GM21423 (cell line): ENCODE measurements around the gene ARPC1A.
A peak's percentile ranks its signal among the peaks of the same experiment; 100 is the strongest.
"Not testable (repeated sequence)": the region's sequence is repeated elsewhere in the genome, so short reads cannot be mapped to it uniquely, and the experiment has no call there.

Experiments used
- ATAC-seq: cut with Tn5 transposase; IDR thresholded peaks from one replicate; pipeline ENCODE4 v1.9.1; 2021; ENCODE audit warnings: mild to moderate bottlenecking, moderate library complexity; ENCODE audit not compliant: unreplicated experiment

The ARPC1A gene

GRCh38 chr7:99368750-99369389, 43.2 kb downstream of the ARPC1A start:
- ATAC-seq = no peak

DNA sequence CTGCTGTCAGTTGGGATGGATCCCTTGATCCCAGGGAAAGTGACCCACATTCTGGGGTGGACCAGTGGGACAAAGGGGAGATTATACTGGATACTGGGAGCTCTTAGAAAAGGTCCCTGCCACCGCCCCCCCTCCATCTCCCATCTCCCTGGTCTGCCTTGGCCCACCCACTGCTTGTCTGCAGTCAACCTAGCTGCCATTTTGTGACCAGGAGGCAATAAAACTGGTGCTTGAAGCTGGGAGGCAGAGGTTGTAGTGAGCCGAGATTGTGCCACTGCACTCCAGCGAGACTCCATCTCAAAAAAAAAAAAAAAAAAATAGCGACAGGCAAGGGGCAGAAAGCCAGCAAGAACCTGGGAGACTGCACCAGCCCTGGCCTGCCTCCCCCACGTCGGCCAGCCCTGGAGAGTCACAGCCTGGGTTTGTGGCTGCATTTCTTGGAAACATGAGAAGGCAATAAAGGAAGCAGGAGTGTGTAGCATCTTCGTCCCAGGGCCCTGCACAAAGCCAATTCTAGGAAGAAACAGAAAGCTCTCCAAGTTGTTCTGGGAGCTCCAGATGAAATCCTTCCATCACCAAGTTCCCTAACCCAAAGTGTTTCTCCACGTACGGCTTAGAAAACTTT, 44.2 kb downstream of the ARPC1A start:
- no peak for ATAC-seq

DNA sequence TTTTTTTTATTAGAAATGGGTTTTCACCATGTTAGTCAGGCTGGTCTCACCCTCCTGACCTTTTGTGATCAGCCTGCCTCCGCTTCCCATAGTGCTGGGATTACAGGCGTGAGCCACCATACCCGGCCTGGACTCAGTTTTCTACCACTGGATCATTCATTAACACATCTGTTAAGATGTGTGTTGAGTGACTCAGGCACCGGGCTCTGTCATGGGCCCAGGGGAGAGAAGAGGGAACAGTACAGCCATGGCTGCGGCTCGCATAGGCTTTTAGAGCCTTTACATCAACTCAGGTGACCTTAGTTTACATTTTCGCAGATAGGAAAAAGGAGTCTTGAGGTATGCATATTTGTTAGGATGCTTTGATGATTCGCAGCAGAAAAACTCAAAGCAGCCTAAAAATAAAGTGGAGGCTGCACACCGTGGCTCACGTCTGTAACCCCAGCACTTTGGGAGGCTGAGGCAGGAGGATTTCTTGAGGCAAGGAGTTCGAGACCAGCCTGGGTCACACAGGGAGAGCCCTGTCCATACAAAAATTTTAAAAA, 45.8 kb downstream of the ARPC1A start:
- ATAC-seq = no peak

DNA sequence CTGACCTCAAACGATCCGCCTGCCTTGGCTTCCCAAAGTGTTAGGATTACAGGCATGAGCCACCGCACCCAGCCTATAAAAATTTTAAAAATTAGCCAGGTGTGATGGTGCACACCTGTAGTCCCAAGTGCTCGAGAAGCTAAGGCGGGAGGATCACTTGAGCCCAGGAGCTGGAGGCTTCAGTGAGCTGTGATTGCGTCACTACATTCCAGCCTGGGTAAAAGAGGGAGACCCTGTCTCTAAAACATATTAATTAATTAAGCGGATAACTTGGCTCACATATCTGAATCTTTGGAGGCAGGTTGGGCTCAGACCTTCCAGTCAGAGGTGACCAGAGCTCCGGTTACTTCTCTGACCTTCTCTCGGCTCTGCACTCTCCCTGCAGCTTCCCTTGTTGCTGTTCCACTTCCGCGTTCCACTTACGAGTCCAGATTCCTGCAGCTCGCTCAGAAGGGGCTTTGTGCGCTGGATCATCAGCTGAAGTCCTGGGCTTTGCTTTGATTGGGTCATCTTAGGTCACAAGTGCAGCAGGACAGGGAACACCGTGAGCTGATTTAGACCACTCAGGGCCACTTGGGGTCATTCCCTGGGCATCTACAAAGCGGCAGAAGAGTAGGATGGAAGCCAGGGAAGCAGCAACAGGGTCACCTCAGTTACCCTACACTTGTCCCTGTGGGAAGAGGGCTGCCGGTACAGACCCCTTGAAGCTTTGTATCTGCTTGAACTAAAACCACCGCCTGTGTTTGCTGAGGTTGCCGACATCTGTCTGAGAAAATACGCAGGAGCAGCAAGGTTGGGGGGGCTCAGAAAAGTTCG, 46.8 kb downstream of the ARPC1A start:
- no peak for ATAC-seq

GRCh38 chr7:99373091-99374066, 47.7 kb downstream of the ARPC1A start:
- no peak for ATAC-seq

- ATAC-seq = peak; percentile 56
Observed at GRCh38 chr7:99374111-99375064, 48.7 kb downstream of the ARPC1A start, which contains the start of gene ARPC1B. Gene ARPC1B, plus strand, starts transcription at chr7:99374730. Its CDS starts 10,985 bp downstream, at chr7:99385715.

DNA sequence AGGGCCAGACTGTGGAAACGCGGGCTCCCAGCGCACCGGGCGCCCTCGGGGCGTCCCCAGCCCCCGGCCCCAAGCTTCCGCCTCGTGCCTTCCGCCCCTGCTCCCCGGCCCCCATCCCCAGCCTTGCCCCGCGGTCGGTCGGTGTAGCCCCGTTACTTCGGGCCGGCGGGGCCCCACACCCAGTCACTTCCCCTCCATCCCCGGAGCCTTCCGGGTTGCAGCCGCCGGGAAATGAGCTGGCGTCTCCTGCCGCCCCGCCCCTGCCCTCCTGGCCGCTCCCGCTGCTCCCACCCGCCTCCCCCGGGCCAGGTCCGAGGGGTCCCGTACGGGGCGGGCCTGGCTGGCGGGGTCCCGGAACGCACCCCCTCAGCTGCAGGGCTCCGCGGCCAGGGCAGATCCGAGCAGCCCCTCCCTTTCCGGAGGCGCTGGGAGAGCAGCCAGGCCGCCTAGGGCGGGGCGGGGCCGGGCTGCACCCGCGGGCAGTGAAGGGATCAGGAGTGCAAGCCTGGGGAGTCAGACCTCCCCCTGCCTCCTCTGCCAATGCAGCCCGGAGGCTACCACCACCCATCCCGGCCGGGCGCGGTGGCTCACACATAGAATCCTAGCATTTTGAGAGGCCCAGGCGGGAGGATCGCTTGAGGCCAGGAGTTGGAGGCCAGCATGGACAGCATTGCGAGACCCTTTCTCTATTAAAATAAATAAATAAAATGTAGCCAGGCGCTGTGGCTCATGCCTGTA, 49.5 kb downstream of the ARPC1A start:
- peak; percentile 40 for ATAC-seq

DNA sequence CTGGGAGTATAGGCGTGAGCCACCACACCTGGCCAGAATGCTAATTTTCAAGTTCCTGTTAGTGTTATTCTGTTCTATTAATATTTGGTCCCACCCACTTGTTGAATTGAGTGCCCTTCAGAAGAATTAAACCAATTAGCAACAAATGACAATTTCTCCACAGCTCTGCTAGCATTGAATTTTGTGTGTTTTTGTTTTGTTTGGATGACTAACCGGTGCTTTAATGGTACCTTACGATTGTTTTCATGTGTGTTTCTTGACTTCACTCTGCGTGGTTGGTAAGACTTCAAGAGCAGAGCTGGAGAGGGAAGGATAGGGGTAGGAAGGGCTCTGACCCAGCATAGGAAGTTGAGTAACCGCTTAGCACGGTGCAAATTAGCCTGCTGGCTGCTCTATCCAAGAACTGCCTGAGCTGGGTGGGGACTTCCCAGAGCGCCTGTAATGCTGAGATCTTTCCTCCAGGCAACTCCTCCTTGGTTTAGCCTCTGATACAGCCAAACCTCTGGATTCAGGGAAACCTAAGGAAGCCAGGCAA, 53.4 kb downstream of the ARPC1A start:
- no peak for ATAC-seq

GRCh38 chr7:99379693-99380031, 54.0 kb downstream of the ARPC1A start:
- ATAC-seq = not testable (repeated sequence)

DNA sequence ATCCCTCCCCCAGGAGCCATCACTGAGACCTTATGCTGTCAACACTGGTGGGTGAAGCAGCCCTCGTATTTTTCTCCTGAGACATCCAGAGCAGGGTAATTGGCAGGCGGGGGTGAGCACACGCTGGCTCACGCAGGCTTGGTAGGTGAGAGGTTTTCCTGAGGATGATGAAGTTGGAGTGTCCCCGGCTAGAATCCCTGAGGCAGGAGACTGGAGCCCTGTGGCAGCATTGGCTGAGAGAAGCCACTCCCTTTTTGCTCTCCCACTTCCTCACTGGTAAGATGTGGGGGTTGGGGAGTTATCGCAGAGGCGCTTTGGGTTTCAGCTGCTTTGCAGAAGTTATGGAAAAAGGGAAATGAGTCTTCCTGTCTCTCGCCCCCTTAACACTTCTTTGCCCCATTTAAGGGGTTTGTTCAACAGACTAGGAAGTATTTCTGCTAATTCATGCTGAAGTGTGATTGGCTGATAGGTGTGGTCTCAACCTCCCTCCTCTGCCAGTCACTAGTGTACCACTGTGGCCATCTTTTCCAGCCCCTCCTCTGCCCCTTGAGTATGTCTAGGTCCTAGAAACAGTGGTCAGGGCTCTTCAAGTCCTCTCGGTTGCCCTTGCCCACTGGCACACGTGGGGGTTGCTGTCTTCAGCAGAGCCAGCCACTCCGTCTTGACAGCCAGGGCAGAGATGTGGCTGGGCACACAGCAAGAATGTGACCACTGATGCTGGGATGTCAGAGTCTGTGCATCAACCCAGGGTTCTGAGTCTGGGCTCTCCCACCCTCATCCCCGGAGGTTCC, 54.5 kb downstream of the ARPC1A start:
- ATAC-seq = peak; percentile 44

DNA sequence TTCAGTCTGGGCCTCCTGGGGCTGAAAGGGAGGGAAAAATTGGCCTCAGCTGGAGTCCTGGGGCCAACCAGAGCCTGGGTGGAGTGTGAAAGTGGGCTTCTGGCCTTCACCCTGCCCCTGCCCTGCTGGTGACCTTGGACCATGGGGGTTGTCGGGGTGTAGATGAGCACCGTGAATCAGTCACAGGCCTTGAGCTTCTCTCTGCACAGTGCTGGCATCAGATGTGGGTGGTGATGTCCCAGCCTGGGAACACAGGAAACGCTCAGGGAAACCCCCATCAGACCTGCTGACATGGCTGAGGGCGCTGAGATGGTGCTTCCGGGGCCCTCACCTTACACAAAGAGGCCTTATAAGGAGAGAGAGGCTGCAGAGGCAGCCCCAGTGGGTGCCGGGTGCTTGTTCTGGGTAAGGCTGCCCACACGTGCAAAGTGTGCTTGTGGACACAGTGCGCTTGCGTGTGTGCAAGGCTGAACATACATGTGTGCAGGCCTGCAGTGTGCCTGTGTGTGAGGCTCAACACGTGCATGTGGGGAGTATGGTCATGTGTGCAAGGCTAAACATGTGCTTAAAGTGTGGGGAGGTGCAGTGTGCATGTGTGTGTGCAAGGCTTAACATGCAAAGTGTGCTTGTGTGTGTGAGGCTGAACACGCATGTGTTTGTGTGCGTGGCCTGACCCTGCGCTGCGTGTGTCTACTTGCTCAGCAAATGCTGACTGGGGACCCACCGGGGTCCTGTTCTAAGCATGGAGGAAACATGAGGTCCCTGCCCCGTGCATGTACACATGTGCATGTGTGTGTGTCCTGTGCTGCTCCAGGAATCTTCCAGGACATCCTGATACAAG, 55.3 kb downstream of the ARPC1A start:
- peak; percentile 76 for ATAC-seq

- ATAC-seq = no peak
Observed at GRCh38 chr7:99381664-99382075, 56.0 kb downstream of the ARPC1A start.

DNA sequence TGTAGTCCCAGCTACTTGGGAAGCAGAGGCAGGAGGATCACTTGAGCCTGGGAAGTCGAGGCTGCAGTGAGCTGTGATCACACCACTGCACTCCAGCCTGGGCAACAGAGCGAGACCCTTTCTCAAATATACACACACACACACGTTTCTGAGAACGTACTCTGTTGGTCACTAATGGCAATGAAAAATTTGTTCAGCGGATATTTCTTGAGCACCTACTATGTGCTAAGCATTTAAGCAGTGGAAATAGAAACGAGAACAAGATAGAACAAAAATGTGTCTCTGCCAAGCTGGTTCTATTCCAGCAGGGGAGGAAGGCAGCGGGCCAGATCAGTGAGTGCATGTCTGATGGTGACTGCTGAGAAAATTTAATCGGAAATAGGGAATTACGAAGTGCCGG, 57.5 kb downstream of the ARPC1A start:
- ATAC-seq = no peak

GRCh38 chr7:99383791-99384370, 58.2 kb downstream of the ARPC1A start:
- no peak for ATAC-seq

- no peak for ATAC-seq
Observed at GRCh38 chr7:99384523-99384922, 58.8 kb downstream of the ARPC1A start.

GRCh38 chr7:99385564-99385963, 59.9 kb downstream of the ARPC1A start:
- ATAC-seq = no peak
